GM18873 (cell line): ENCODE data around the gene COL4A1.

Experiments
- ATAC-seq: cut with Tn5 transposase; IDR thresholded peaks from one replicate; pipeline ENCODE4 v1.9.1; 2021; ENCODE audit warnings: mild to moderate bottlenecking, moderate library complexity, moderate number of reproducible peaks; ENCODE audit not compliant: unreplicated experiment, low FRiP score

The COL4A1 gene

GRCh38 chr13:110306960-110307766, at the start of gene COL4A1, which contains the start of gene COL4A2:
Gene COL4A1, minus strand, starts transcription at chr13:110307157. Its CDS starts 130 bp downstream, at chr13:110307027.
Gene COL4A2, plus strand, starts transcription at chr13:110307284. Its CDS starts 620 bp downstream, at chr13:110307904.
- ATAC-seq, result no peak

GRCh38 chr13:110356362-110356761, 49.4 kb upstream of the COL4A1 start:
- no peak for ATAC-seq

GRCh38 chr13:110354715-110355473, 47.9 kb upstream of the COL4A1 start:
- no peak for ATAC-seq

GRCh38 chr13:110354123-110354627, 47.2 kb upstream of the COL4A1 start:
- no peak for ATAC-seq

- no peak for ATAC-seq
These were observed 46.5 kb upstream of the COL4A1 start for GRCh38 chr13:110353339-110353977.

- no peak for ATAC-seq
These were observed 45.8 kb upstream of the COL4A1 start for GRCh38 chr13:110352735-110353134.

GRCh38 chr13:110351636-110352420, 44.9 kb upstream of the COL4A1 start:
- no peak for ATAC-seq

- ATAC-seq, result no peak
These were observed 43.6 kb upstream of the COL4A1 start for GRCh38 chr13:110350509-110350908.

GRCh38 chr13:110350049-110350448, 43.1 kb upstream of the COL4A1 start:
- no peak for ATAC-seq

- ATAC-seq, result no peak
These were observed 42.3 kb upstream of the COL4A1 start for GRCh38 chr13:110349239-110349638.

GRCh38 chr13:110348309-110349105, 41.5 kb upstream of the COL4A1 start:
- ATAC-seq, result no peak

GRCh38 chr13:110347535-110348308, 40.8 kb upstream of the COL4A1 start:
- ATAC-seq, result no peak

GRCh38 chr13:110347088-110347487, 40.1 kb upstream of the COL4A1 start:
- no peak for ATAC-seq

GRCh38 chr13:110346661-110347067, 39.7 kb upstream of the COL4A1 start:
- no peak for ATAC-seq

- no peak for ATAC-seq
These were observed 38.7 kb upstream of the COL4A1 start for GRCh38 chr13:110345701-110346100.

- no peak for ATAC-seq
These were observed 38.3 kb upstream of the COL4A1 start for GRCh38 chr13:110345266-110345665.

GRCh38 chr13:110344320-110344719, 37.4 kb upstream of the COL4A1 start:
- ATAC-seq, result no peak

- ATAC-seq, result no peak
These were observed 36.4 kb upstream of the COL4A1 start for GRCh38 chr13:110343241-110343865.
